ENCODE data around the gene PPM1E. TPM values are rescaled to one million over a fixed set of nuclear protein-coding genes. Genes with fewer than 3 reads are reported as not detected.
"Not testable (repeated sequence)": the region's sequence is repeated elsewhere in the genome, so short reads cannot be mapped to it uniquely, and the experiment has no call there.

Gene PPM1E
- total and polyA plus RNA-seq, 2 experiments from 2014 or later: 0.42 to 0.77 TPM

DNA sequence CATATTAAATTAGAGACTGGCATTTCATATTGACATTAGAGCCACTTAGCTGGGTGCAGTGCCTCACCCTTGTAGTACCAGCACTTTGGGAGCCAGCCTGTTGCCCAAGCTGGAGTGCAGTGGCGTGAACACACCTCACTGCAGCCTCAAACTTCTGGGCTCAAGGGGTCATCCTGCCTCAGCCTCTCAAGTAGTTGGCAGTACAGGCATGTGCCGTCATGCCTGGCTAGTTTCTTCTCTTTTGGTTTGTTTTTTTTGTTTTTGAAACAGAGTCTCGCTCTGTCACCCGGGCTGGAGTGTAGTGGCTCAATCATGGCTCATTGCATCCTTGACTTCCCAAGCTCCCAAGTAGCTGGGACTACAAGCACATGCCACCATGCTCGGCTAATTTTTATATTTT is 8.7 kb downstream of the PPM1E start:
- no peak for DNase-seq (ENCODE audit: low spot score)
- Histone ChIP-seq H4K20me1 (ENCODE audit: insufficient read depth, poor library complexity, severe bottlenecking) (no peaks in the 10 kb centered on the region), H2AFZ (no peak overlapping the region), H3K4me3 (no peak overlapping the region), H3K27ac (no peak overlapping the region), H3K4me2 (no peak overlapping the region), H3K4me1 (ENCODE audit: insufficient read depth) (no peaks in the 10 kb centered on the region), H3K36me3 (replicated peaks; ENCODE audit: insufficient read depth, low read depth) (no peaks in the 10 kb centered on the region), H3K79me2 (no peaks in the 10 kb centered on the region), H3K9me2 (replicated peaks; ENCODE audit: insufficient read depth) (no peaks in the 10 kb centered on the region), H3K27me3 (peaks cover 22% of the 10 kb centered on the region), H3K9me3 (ENCODE audit: low read depth) (no peaks in the 10 kb centered on the region)
- no peak for TF ChIP-seq EZH2phosphoT487 (IDR thresholded peaks at IDR 0.05; ENCODE audit: low read depth, severe bottlenecking, unreplicated experiment)
- no peak for TF ChIP-seq EZH2 (IDR thresholded peaks at IDR 0.05; ENCODE audit: borderline replicate concordance)
- no peak for TF ChIP-seq CTCF (IDR thresholded peaks at IDR 0.05; ENCODE audit: poor library complexity)
- WGBS (ENCODE audit: low lambda C conversion rate, missing lambda C conversion rate): 89% methylated on average over 5 of the region's 5 CpGs

- H3K4me3 ChIP-seq; H3K36me3 ChIP-seq (replicated peaks; ENCODE audit: insufficient read depth, low read depth); H3K9me2 ChIP-seq (replicated peaks; ENCODE audit: insufficient read depth); DNase-seq (ENCODE audit: low spot score); H3K79me2 ChIP-seq; H3K27me3 ChIP-seq; H3K27ac ChIP-seq; H4K20me1 ChIP-seq (ENCODE audit: insufficient read depth, poor library complexity, severe bottlenecking); H3K4me2 ChIP-seq; H3K9me3 ChIP-seq (ENCODE audit: low read depth); H3K4me1 ChIP-seq (ENCODE audit: insufficient read depth); H2AFZ ChIP-seq: not testable (repeated sequence)
- 86% methylated on average over 5 of the region's 5 CpGs for WGBS (ENCODE audit: low lambda C conversion rate, missing lambda C conversion rate)
Measured at GRCh38 chr17:58778482-58778881, 22.8 kb downstream of the PPM1E start.

GRCh38 chr17:58779446-58779845 is 23.8 kb downstream of the PPM1E start:
- H3K4me2 ChIP-seq: no peak overlapping the region
- WGBS (ENCODE audit: low lambda C conversion rate, missing lambda C conversion rate): 81% methylated on average over 1 of the region's 1 CpG

GRCh38 chr17:58783380-58783779 is 27.7 kb downstream of the PPM1E start:
- 68% methylated on average over 4 of the region's 4 CpGs for WGBS (ENCODE audit: low lambda C conversion rate, missing lambda C conversion rate)
- H4K20me1 ChIP-seq (ENCODE audit: insufficient read depth, poor library complexity, severe bottlenecking): no peaks in the 10 kb centered on the region
- no peaks in the 10 kb centered on the region for H3K27me3 ChIP-seq
- no peak for TF ChIP-seq EZH2 (IDR thresholded peaks at IDR 0.05; ENCODE audit: borderline replicate concordance)
- no peak for TF ChIP-seq CTCF (IDR thresholded peaks at IDR 0.05; ENCODE audit: poor library complexity)
- TF ChIP-seq EZH2phosphoT487 (IDR thresholded peaks at IDR 0.05; ENCODE audit: low read depth, severe bottlenecking, unreplicated experiment): no peak
- H3K4me3 ChIP-seq: no peak overlapping the region
- H3K4me1 ChIP-seq (ENCODE audit: insufficient read depth): peaks cover 4% of the 10 kb centered on the region
- no peaks in the 10 kb centered on the region for H3K36me3 ChIP-seq (replicated peaks; ENCODE audit: insufficient read depth, low read depth)
- no peak overlapping the region for H3K27ac ChIP-seq
- no peaks in the 10 kb centered on the region for H3K79me2 ChIP-seq
- H3K9me3 ChIP-seq (ENCODE audit: low read depth): no peaks in the 10 kb centered on the region
- H3K9me2 ChIP-seq (replicated peaks; ENCODE audit: insufficient read depth): no peaks in the 10 kb centered on the region
- peak; percentile 7 for DNase-seq (ENCODE audit: low spot score)
- H2AFZ ChIP-seq: no peak overlapping the region
- no peak overlapping the region for H3K4me2 ChIP-seq

More at GRCh38 chr17:58779446-58779845, 23.8 kb downstream of the PPM1E start:
- Histone ChIP-seq H3K4me3 (no peak overlapping the region), H3K4me1 (ENCODE audit: insufficient read depth) (no peaks in the 10 kb centered on the region), H3K36me3 (replicated peaks; ENCODE audit: insufficient read depth, low read depth) (no peaks in the 10 kb centered on the region), H3K79me2 (no peaks in the 10 kb centered on the region), H3K27me3 (no peaks in the 10 kb centered on the region), H3K9me3 (ENCODE audit: low read depth) (no peaks in the 10 kb centered on the region), H3K27ac (no peak overlapping the region), H4K20me1 (ENCODE audit: insufficient read depth, poor library complexity, severe bottlenecking) (no peaks in the 10 kb centered on the region), H3K9me2 (replicated peaks; ENCODE audit: insufficient read depth) (no peaks in the 10 kb centered on the region), H2AFZ (no peak overlapping the region)
- DNase-seq (ENCODE audit: low spot score): no peak
- TF ChIP-seq EZH2 (IDR thresholded peaks at IDR 0.05; ENCODE audit: borderline replicate concordance) (no peak), CTCF (IDR thresholded peaks at IDR 0.05; ENCODE audit: poor library complexity) (no peak), EZH2phosphoT487 (IDR thresholded peaks at IDR 0.05; ENCODE audit: low read depth, severe bottlenecking, unreplicated experiment) (no peak)
